CD4-positive, alpha-beta T cell treated with Interleukin-17A for 4 hours (primary cell): Measurements from ENCODE around the gene RIMS1.

Source experiments
- DNase-seq: peaks from one replicate; pipeline ENCODE4 v3.0.0-alpha.2; 2020; ENCODE audit warnings: mixed read lengths

The RIMS1 gene

GRCh38 chr6:71886184-71887005 lies at the start of gene RIMS1:
RIMS1 (plus strand) TSS chr6:71886550; CDS start chr6:71887024, 474 bp downstream.
- no peak for DNase-seq

- no peak for DNase-seq
These were observed 35.1 kb upstream of the RIMS1 start for GRCh38 chr6:71851214-71851613.

GRCh38 chr6:71852948-71853347 lies 33.4 kb upstream of the RIMS1 start:
- no peak for DNase-seq

GRCh38 chr6:71855406-71855805 lies 30.9 kb upstream of the RIMS1 start:
- no peak for DNase-seq

GRCh38 chr6:71879016-71879415 lies 7.3 kb upstream of the RIMS1 start:
- DNase-seq: no peak

GRCh38 chr6:71887006-71887743 lies 825 bp downstream of the RIMS1 start:
- DNase-seq: no peak

GRCh38 chr6:71887744-71888230 lies 1.4 kb downstream of the RIMS1 start:
- DNase-seq: no peak

GRCh38 chr6:71888756-71889340 lies 2.5 kb downstream of the RIMS1 start:
- DNase-seq: no peak

- DNase-seq: no peak
These were observed 3.0 kb downstream of the RIMS1 start for GRCh38 chr6:71889366-71889765.

GRCh38 chr6:71892641-71893040 lies 6.3 kb downstream of the RIMS1 start:
- DNase-seq: no peak

GRCh38 chr6:71900642-71901041 lies 14.3 kb downstream of the RIMS1 start:
- DNase-seq: no peak

- DNase-seq: no peak
These were observed 15.9 kb downstream of the RIMS1 start for GRCh38 chr6:71902261-71902660.

GRCh38 chr6:71906813-71907212 lies 20.5 kb downstream of the RIMS1 start:
- DNase-seq: no peak

- DNase-seq: no peak
These were observed 21.9 kb downstream of the RIMS1 start for GRCh38 chr6:71908162-71908765.

- no peak for DNase-seq
These were observed 27.3 kb downstream of the RIMS1 start for GRCh38 chr6:71913444-71914234.

GRCh38 chr6:71929047-71929446 lies 42.7 kb downstream of the RIMS1 start:
- no peak for DNase-seq

GRCh38 chr6:71933881-71934280 lies 47.5 kb downstream of the RIMS1 start:
- DNase-seq: no peak

- no peak for DNase-seq
These were observed 79.1 kb downstream of the RIMS1 start for GRCh38 chr6:71965404-71965803.

- no peak for DNase-seq
These were observed 81.1 kb downstream of the RIMS1 start for GRCh38 chr6:71967436-71967835.

GRCh38 chr6:71977884-71978283 lies 91.5 kb downstream of the RIMS1 start:
- no peak for DNase-seq

- DNase-seq: no peak
These were observed 93.6 kb downstream of the RIMS1 start for GRCh38 chr6:71979911-71980310.

- DNase-seq: no peak
These were observed 96.0 kb downstream of the RIMS1 start for GRCh38 chr6:71982389-71982788.
